SW 1271 (cell line): ENCODE results near the gene DOP1A.

Experiments
- DNase-seq, 2 experiments: peaks; one replicate each; lab custom pipeline; 2025; lab: John Stamatoyannopoulos, UW

The DOP1A gene

GRCh38 chr6:83067448-83068439 lies at the start of gene DOP1A:
Gene DOP1A, plus strand, starts transcription at chr6:83067671. Its CDS starts 29,307 bp downstream, at chr6:83096978.
- DNase-seq = peak; percentile 80 to 93

DNA sequence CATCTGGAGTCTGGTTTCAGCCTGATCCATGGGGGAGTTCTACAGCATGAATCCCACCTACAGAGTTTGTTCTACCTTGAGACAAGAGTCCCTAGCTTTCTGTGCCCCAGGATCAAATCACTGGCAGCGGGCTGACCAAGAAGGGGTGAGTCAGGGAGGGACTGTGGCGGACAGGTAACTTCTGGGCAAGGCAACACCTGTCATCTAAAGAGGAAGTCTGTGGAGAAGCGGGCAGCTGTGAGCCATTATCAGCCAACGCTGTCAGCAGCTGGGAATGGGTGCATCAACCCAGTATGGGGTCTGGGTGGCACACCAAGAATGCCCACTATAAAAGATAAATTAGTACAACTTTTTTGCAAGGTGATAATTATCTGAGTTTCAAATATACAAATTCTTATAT lies 47.7 kb upstream of the DOP1A start:
- no peak for DNase-seq

- no peak for DNase-seq
Observed at GRCh38 chr6:83031689-83032088, 35.8 kb upstream of the DOP1A start.

GRCh38 chr6:83038246-83038645 lies 29.2 kb upstream of the DOP1A start:
- DNase-seq = no peak

DNA sequence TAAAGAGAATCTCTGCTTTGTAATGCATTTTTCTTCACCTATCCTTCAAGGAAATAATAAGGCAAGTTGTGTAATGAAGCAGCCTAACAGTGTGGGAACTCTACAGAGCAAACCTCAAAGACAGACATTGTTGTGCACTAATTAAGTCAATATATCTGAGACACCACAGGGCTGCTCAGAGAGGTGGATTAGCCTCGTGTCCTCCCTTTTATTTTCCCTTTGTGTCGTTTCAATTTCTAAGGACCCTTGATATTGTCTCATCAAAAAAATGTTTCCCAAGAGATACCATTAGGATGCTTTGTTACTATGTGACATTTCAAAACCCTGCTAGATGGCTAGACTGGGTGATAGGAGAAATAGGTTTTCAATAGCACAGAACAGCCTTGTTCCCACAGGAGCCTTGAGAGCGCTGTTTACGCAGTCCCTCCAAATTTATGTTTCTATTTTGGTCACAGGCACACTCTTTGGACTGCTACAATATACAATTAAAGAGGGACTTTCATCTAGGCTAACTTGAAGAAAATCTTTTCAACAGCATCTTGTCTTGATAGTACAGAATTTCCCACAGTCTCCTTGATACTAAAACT lies 24.9 kb upstream of the DOP1A start:
- no peak for DNase-seq

GRCh38 chr6:83044091-83044768 lies 23.2 kb upstream of the DOP1A start:
- no peak for DNase-seq

GRCh38 chr6:83047065-83047754 lies 20.3 kb upstream of the DOP1A start:
- DNase-seq = no peak

DNA sequence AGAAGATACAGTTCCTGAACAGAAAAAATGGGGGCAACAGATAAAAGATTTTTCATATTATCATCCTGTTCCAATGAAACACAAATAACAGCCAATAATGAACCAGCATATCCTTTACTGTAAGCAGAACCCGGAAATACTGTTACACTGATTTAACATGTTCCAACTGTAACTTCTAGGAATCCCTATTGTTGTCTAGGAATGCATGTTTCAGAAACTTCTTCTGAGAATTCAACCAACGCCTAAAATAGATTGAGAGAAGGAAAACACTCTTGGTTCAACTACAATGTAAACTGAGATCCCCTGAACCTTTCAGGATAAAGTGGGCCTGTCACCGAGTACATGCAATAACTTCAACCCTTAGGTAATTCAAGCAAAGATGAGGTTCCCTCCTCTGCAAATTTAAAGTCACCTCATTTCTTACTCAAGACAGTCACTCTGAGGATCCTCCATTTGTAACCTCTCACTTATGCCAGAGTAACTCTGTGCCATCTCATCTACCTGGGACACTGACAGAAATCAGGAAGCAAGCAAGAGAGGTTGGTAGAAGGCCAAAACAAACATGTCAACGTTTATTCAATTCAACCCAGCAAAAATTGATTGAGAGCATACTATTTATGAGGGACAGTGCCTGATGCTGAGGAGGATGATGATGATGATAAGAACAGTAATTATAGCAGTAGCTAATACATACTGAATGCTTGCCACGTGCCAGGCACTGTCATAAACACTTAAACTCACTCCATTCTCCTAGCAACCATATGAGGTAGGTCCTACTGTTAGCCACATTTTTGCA lies 15.9 kb upstream of the DOP1A start:
- no peak for DNase-seq

DNA sequence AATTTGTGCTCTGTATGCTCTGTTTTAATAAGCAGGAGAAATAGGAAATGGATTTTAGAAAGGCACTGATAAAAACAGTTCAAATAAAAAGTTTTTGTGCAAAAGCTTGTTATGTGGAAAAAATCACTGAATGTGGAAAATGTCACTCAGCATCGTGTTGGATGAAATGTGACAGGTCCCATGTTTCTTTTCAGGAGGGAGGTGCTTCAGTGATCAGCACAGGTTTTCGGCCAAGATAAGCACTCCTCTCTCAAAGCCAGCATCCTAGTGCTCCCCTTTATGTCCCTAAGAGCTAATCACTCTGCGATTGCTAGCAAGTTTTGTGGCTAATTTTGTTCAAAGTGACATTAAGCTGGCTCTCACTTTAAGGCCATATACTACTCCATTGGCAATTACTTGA lies 13.8 kb upstream of the DOP1A start:
- no peak for DNase-seq

DNA sequence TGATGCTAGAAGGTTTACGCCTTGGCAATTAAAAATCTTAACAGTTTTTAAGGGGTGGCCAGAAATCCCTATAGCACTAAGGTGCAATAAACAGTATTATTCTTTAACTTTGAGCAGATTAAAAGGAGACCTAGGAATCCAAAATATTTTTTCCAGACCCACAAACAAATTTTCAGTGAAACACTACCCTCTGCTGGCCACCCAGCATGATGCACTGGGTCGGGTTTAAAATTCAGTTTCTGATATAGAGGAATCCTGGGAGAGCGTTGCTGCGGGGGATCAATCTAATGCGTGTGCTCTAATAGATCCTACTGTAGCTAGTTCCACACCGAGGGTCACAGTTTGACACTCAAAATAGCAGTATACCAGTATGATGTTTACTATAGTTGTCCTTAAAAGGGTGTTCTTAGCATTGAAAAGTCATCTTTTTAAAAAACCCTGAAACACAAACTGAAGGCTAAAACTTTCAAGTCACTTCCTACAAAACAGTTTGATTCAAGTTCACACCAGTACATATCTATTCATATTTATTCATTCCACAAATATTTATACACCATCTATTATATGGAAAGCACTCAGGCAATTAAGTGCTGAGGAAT lies 12.0 kb upstream of the DOP1A start:
- peak in 1 of 2 experiments; percentile 38 for DNase-seq

DNA sequence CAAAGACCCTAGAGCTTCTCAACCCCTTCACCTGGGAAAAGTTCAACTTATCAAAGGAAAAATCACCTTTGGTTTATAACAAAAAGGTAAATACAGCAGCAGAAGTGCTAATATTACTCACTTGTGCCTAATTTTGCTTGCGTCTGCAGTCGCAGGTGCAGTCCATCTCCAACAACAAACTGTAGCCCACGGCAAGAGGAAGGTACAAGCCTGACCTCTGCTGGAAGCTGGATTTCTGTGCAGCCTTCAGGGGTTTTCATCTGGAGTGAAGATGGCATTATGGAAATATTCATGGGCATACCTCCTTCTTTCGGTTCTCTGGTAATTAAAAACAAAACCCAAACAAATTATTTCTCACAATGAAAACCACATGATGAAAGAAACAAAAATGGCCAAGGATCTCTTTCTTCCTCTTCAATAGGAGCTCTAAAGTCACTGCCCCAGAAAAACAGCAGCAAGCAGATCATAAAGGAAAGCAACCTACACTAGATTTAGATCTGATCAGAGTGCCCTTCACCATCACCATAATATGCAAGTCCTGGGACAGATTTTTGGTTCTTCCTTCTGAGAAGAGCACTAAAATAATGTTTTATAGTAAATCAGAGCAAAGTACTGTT lies 9.7 kb upstream of the DOP1A start:
- peak in 1 of 2 experiments; percentile 34 for DNase-seq

GRCh38 chr6:83061190-83061589 lies 6.3 kb upstream of the DOP1A start:
- no peak for DNase-seq

DNA sequence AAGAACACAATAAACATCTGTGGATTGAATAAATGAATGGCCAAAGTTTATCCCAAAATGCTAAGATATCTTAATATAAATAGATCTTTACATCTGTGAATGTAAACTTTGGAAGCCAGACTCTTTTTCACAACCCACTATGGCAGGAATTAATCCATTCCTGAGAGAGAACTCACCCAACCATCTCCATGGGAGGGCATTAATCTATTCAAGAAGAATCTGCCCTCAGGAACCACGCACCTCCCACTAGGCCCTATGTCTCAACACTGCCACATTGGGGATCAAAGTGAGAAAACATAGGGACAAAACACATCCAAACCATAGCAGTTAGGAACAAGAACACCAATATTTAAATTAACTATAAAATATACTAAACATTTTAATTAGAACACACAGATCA lies 5.2 kb upstream of the DOP1A start:
- no peak for DNase-seq

GRCh38 chr6:83065511-83066192 lies 1.8 kb upstream of the DOP1A start, which contains the start of gene UBE3D:
Gene UBE3D, minus strand, starts transcription at chr6:83065841. Its CDS starts 123 bp downstream, at chr6:83065718.
- peak; percentile 53 to 79 for DNase-seq

DNA sequence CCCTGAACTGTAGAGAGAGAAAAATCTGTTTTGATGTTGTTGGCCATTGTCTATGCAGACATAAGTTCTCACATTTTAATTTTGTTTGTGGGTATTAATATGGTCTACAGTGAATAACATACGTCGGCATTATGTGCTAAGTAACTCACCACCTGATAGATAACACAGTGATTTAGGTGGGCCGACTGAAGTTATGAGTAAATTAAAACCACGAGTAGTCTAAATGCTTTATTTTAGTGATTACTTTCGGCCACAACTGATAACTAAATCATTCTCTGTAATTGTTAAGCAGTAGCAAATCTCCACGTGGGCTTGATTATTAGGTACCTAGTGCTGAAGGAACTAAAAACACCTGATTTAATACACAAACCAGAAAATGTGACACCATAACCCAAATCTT lies 1.1 kb downstream of the DOP1A start:
- DNase-seq = no peak

GRCh38 chr6:83069633-83070032 lies 2.2 kb downstream of the DOP1A start:
- no peak for DNase-seq

GRCh38 chr6:83071023-83071422 lies 3.6 kb downstream of the DOP1A start:
- no peak for DNase-seq

DNA sequence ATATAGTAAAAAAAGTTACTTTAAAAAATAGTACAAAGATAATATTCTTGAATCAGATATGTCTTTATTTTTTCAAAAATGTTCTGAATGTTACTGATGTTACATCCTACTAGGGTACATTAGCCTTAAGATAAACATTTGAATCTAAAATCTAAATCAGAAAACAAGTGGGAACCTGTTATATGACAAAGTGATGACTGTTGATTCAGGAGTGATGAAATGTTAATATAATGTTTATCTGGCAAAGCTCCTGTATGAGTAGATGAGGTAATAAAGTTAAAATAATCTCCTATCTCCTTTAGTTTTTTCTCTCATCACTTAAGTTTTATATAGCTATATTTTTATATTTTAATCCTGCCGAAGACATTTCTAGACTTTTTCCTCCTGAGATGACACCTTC lies 4.2 kb downstream of the DOP1A start:
- DNase-seq = no peak

GRCh38 chr6:83072726-83073125 lies 5.3 kb downstream of the DOP1A start:
- no peak for DNase-seq

DNA sequence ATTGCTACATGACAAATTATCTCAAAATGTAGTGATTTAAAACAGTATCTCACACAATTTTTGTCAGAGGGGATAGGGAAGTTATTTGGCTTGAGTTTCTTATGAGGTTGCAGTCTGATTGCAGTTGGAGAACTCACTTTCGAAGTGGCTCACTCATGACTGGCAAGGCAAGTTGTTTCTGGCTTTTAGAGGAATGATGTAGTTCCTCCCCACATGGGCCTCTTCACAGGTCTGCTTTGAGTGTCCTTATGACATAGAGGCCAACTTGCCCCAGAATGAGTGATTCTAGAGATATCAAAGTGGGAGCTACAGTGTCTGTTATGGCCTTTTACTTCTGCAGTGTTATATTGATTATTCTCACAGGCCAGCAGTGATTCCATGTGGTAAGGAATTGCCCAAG lies 6.1 kb downstream of the DOP1A start:
- no peak for DNase-seq
